Uterus (tissue), 2 donors: ENCODE results near the gene UNC93A.

ENCODE experiments used
- CTCF ChIP-seq, 4 experiments: fragments of 200-600 bp in 2 of 4; fragments of 450-650 bp in 2 of 4; sonication (generic) in 2 of 4; IDR thresholded peaks; one replicate each; pipeline ENCODE4 v1.5.1; 2016 to 2019; ENCODE audit warnings: antibody characterized with exemption in 4 of 4, mild to moderate bottlenecking in 2 of 4, moderate library complexity in 1 of 4
- POLR2A ChIP-seq, 2 donors: fragments of 450-650 bp; IDR thresholded peaks; one replicate each; pipeline ENCODE4 v1.6.1; 2016; ENCODE audit warnings: antibody characterized with exemption in 2 of 2, mild to moderate bottlenecking in 1 of 2, moderate library complexity in 1 of 2

- TF ChIP-seq CTCF (IDR thresholded peaks at IDR 0.05): no peak
- no peak for TF ChIP-seq POLR2A (IDR thresholded peaks at IDR 0.05)
These were observed 40.5 kb downstream of the UNC93A start for GRCh38 chr6:167331565-167331964.
